HepG2 (cell line): ENCODE measurements around the gene UNC13D. TPM values are rescaled to one million over a fixed set of nuclear protein-coding genes. Genes with fewer than 3 reads are reported as not detected.

ENCODE experiments used
- BCL6 ChIP-seq: IDR thresholded peaks from 2 replicates; pipeline ENCODE4 v1.6.1; 2016; ENCODE audit warnings: missing genetic modification reagents, missing compliant biosample characterization
- CAMTA2 ChIP-seq: sonication (generic); formaldehyde crosslinking; IDR thresholded peaks from 2 replicates; pipeline ENCODE4 v1.4.0; 2020; ENCODE audit warnings: mild to moderate bottlenecking, missing genetic modification reagents, borderline replicate concordance
- CC2D1A ChIP-seq: sonication (generic); formaldehyde crosslinking; IDR thresholded peaks from 2 replicates; pipeline ENCODE4 v1.8.1; 2023; ENCODE audit warnings: mild to moderate bottlenecking, missing genetic modification reagents
- CEBPB ChIP-seq: IDR thresholded peaks from 2 replicates; pipeline ENCODE4 v1.6.1; 2011; ENCODE audit warnings: low read depth, low read length, improper control_type of control experiment, borderline replicate concordance
- CREBL2 ChIP-seq: sonication (generic); formaldehyde crosslinking; IDR thresholded peaks from 2 replicates; pipeline ENCODE4 v1.8.1; 2023; ENCODE audit warnings: missing genetic modification reagents, mild to moderate bottlenecking, borderline replicate concordance
- HCFC1 ChIP-seq: fragments of 150-350 bp; IDR thresholded peaks from 2 replicates; pipeline ENCODE4 v1.6.1; 2014; ENCODE audit warnings: low read depth, low read length
- HIVEP1 ChIP-seq: sonication (generic); formaldehyde crosslinking; IDR thresholded peaks from 2 replicates; pipeline ENCODE4 v1.4.0; 2020; ENCODE audit warnings: mild to moderate bottlenecking, missing genetic modification reagents
- KDM3A ChIP-seq: IDR thresholded peaks from 2 replicates; pipeline ENCODE4 v1.6.1; 2018; ENCODE audit warnings: low read depth, missing compliant biosample characterization
- MED1 ChIP-seq: sonication (generic); formaldehyde crosslinking; IDR thresholded peaks from 2 replicates; pipeline ENCODE4 v1.4.0; 2020; ENCODE audit warnings: missing genetic modification reagents
- NCOA5 ChIP-seq: sonication (generic); formaldehyde crosslinking; IDR thresholded peaks from 2 replicates; pipeline ENCODE4 v1.4.0; 2020; ENCODE audit warnings: missing genetic modification reagents
- NR2F1 ChIP-seq, 2 experiments: fragments of 450-650 bp in 1 of 2; formaldehyde crosslinking in 1 of 2; IDR thresholded peaks; 2 replicates each; pipeline versions ENCODE4 v1.5.0 to v1.6.1; 2016 to 2020; ENCODE audit warnings: mild to moderate bottlenecking in 1 of 2, missing compliant biosample characterization in 1 of 2, missing genetic modification reagents in 1 of 2, moderate library complexity in 1 of 2
- PLRG1 ChIP-seq: fragments of 450-650 bp; conservative IDR thresholded peaks from 2 replicates; pipeline ENCODE4 v1.6.1; 2016
- RARA ChIP-seq: IDR thresholded peaks from 2 replicates; pipeline ENCODE4 v1.6.1; 2016; ENCODE audit warnings: missing genetic modification reagents, missing compliant biosample characterization
- REL ChIP-seq: sonication (generic); formaldehyde crosslinking; conservative IDR thresholded peaks from 2 replicates; pipeline ENCODE4 v1.8.0; 2022; ENCODE audit warnings: mild to moderate bottlenecking, missing genetic modification reagents, moderate library complexity
- SMARCC2 ChIP-seq: fragments of 450-650 bp; IDR thresholded peaks from 2 replicates; pipeline ENCODE4 v1.6.1; 2017; ENCODE audit warnings: antibody characterized with exemption, mild to moderate bottlenecking
- SNAPC2 ChIP-seq: sonication (generic); formaldehyde crosslinking; IDR thresholded peaks from 2 replicates; pipeline ENCODE4 v1.8.1; 2022; ENCODE audit warnings: mild to moderate bottlenecking, missing genetic modification reagents
- SRF ChIP-seq: IDR thresholded peaks from 2 replicates; pipeline ENCODE4 v1.6.1; 2011; ENCODE audit warnings: mild to moderate bottlenecking, low read depth, low read length, moderate library complexity
- TBL1XR1 ChIP-seq: fragments of 150-350 bp; IDR thresholded peaks from 2 replicates; pipeline ENCODE4 v1.6.1; 2014; ENCODE audit warnings: borderline replicate concordance, low read length; ENCODE audit not compliant: partially characterized antibody
- TGIF2 ChIP-seq: IDR thresholded peaks from 2 replicates; pipeline ENCODE4 v1.6.1; 2016; ENCODE audit warnings: control low read depth, missing compliant biosample characterization
- U2AF2 ChIP-seq: fragments of 200-400 bp; formaldehyde crosslinking; IDR thresholded peaks from 2 replicates; pipeline ENCODE4 v1.6.1; 2017; ENCODE audit warnings: low read depth, mild to moderate bottlenecking, low read length
- ZC3H4 ChIP-seq: sonication (generic); formaldehyde crosslinking; IDR thresholded peaks from 2 replicates; pipeline ENCODE4 v1.4.0; 2020; ENCODE audit warnings: missing genetic modification reagents, borderline replicate concordance
- ZFAT ChIP-seq: sonication (generic); formaldehyde crosslinking; conservative IDR thresholded peaks from 2 replicates; pipeline ENCODE4 v1.8.1; 2023; ENCODE audit warnings: missing genetic modification reagents, inconsistent platforms
- ZNF24 ChIP-seq: fragments of 450-650 bp; IDR thresholded peaks from 2 replicates; pipeline ENCODE4 v1.6.1; 2017; ENCODE audit warnings: antibody characterized with exemption, mild to moderate bottlenecking
- ZNF260 ChIP-seq: sonication (generic); formaldehyde crosslinking; IDR thresholded peaks from 2 replicates; pipeline ENCODE4 v1.4.0; 2020; ENCODE audit warnings: missing genetic modification reagents, low read depth, mild to moderate bottlenecking, borderline replicate concordance
- ZNF317 ChIP-seq: sonication (generic); formaldehyde crosslinking; IDR thresholded peaks from 2 replicates; pipeline ENCODE4 v1.5.0; 2020; ENCODE audit warnings: mild to moderate bottlenecking, missing genetic modification reagents
- ZNF547 ChIP-seq: sonication (generic); formaldehyde crosslinking; IDR thresholded peaks from 2 replicates; pipeline ENCODE4 v1.5.1; 2020; ENCODE audit warnings: mild to moderate bottlenecking, missing genetic modification reagents
- ZNF639 ChIP-seq: conservative IDR thresholded peaks from 2 replicates; pipeline ENCODE4 v1.6.1; 2018; ENCODE audit warnings: missing genetic modification reagents
- ZNF720 ChIP-seq: sonication (generic); formaldehyde crosslinking; IDR thresholded peaks from 2 replicates; pipeline ENCODE4 v1.4.0; 2020; ENCODE audit warnings: missing genetic modification reagents
- ZNF746 ChIP-seq: sonication (generic); formaldehyde crosslinking; IDR thresholded peaks from 2 replicates; pipeline ENCODE4 v1.8.0; 2022; ENCODE audit warnings: mild to moderate bottlenecking, missing genetic modification reagents
- polyA plus RNA-seq, 8 experiments: library from polyadenylated mRNA; depleted of rRNA in 3 of 8; stranded (reverse) in 7 of 8; unstranded in 1 of 8; fragments of >200 nt; fragmentation: Illumina TruSeq in 4 of 8; extraction: Trizol in 4 of 8; gene quantifications; 2 replicates each; pipeline versions ENCODE4 v1.2.1 to v1.2.3, GENCODE V29; 2011 to 2016; ENCODE audit warnings: low read depth in 4 of 8, missing spikeins in 1 of 8, mixed read lengths in 1 of 8; ENCODE audit not compliant: insufficient read depth in 1 of 8
- total RNA-seq, 5 experiments: library from RNA; depleted of rRNA; stranded (reverse); fragments of >200 nt; fragmentation: Illumina TruSeq; extraction: Trizol; gene quantifications; 2 replicates each; pipeline ENCODE4 v1.2.3, GENCODE V29; 2016; ENCODE audit warnings: low read depth in 1 of 5
- TF ChIP-seq, protein P1 (sequence below), 2 experiments: sonication (generic) in 1 of 2; formaldehyde crosslinking in 1 of 2; IDR thresholded peaks; 2 replicates each; pipeline versions ENCODE4 v1.4.0 to v1.6.1; 2018 to 2020; ENCODE audit warnings: missing genetic modification reagents in 2 of 2, borderline replicate concordance in 1 of 2, low read depth in 1 of 2, mild to moderate bottlenecking in 1 of 2, missing biosample characterization in 1 of 2

The UNC13D gene
- total and polyA plus RNA-seq, 2 of the 13 experiments (the other 11 are each of a cell fraction or from before 2014, with no cell fraction given), result 29.7 to 42.7 TPM

DNA sequence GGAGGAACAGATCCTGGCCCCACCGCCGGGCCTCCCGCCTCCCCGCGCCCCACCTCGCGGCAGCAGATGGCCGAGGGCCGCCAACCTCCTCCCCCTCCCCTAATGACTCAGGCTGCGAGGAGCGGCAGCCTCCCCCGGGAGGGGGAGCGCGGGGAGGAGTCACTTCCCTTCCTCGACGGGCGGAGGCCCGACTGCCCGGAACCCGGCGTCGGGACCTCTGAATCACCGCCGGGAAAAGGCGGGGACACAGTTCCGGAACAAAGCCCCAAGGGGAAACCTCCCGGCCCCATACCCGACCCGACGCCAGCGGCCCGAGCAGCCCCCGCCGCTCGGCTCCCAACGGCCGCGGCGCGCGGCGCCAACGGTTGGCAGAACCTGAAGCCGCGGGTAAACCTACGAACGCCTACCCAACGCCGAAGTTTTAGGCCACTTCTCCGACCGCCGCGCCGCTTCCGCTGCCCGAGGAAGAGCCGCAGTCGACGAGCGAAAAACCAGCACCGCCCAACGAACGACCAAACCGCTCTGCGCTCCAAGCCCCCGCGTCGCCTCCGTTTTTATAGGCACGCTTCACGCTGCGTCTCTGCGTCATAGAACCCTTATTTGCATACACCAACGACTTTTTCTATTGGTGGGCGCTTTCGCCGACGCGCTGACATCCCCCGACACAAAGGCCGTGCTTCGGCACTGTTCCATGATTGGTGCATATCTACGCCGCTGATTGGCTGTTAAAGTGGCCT is 64.8 kb downstream of the UNC13D start (continued):
- TF ChIP-seq MED1 (CRISPR knock-in tag) (peak; percentile 79), REL (CRISPR knock-in tag) (peak; percentile 90), TBL1XR1 (peak; percentile 90), CREBL2 (peak; percentile 93), ZC3H4 (peak; percentile 53; the same call in 1 of the 2 replicates), ZNF260 (CRISPR knock-in tag) (no peak; the same call in 1 of the 2 replicates), PLRG1 (no peak), HIVEP1 (CRISPR knock-in tag) (peak; percentile 71; the same call in 1 of the 2 replicates), SMARCC2 (no peak), SRF (no peak), ZNF547 (CRISPR knock-in tag) (peak; percentile 90), TGIF2 (CRISPR knock-in tag) (peak; percentile 38; the same call in 1 of the 2 replicates), ZNF639 (CRISPR knock-in tag) (no peak; the same call in 1 of the 2 replicates), NR2F1 (CRISPR knock-in tag; IDR thresholded peaks at IDR 0.05) (no peak; a peak in 2 of 4 replicates), SNAPC2 (CRISPR knock-in tag) (no peak), HCFC1 (peak; percentile 65), ZNF24 (peak; percentile 79), U2AF2 (0 out of 2 replicates have a peak, but pooled peaks have one; percentile 57), ZNF317 (peak; percentile 66; the same call in 1 of the 2 replicates), CEBPB (no peak), BCL6 (CRISPR knock-in tag) (peak; percentile 37; the same call in 1 of the 2 replicates), ZFAT (CRISPR knock-in tag) (no peak), CC2D1A (CRISPR knock-in tag) (no peak), RARA (CRISPR knock-in tag) (peak; percentile 67), KDM3A (CRISPR knock-in tag) (no peak; the same call in 1 of the 2 replicates), CAMTA2 (CRISPR knock-in tag) (peak; percentile 82; the same call in 1 of the 2 replicates), ZNF746 (no peak), NCOA5 (CRISPR knock-in tag) (no peak), ZNF720 (CRISPR knock-in tag) (no peak)
- TF ChIP-seq, protein P1, sequence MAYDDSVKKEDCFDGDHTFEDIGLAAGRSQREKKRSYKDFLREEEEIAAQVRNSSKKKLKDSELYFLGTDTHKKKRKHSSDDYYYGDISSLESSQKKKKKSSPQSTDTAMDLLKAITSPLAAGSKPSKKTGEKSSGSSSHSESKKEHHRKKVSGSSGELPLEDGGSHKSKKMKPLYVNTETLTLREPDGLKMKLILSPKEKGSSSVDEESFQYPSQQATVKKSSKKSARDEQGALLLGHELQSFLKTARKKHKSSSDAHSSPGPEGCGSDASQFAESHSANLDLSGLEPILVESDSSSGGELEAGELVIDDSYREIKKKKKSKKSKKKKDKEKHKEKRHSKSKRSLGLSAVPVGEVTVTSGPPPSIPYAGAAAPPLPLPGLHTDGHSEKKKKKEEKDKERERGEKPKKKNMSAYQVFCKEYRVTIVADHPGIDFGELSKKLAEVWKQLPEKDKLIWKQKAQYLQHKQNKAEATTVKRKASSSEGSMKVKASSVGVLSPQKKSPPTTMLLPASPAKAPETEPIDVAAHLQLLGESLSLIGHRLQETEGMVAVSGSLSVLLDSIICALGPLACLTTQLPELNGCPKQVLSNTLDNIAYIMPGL (CRISPR knock-in tag; IDR thresholded peaks at IDR 0.05; ENCODE audit: borderline replicate concordance in 1 of 2, low read depth in 1 of 2), result peak; percentile 89 to 96
